Measurements from ENCODE around the gene IRGC.

Gene IRGC

GRCh38 chr19:43718627-43719377 is 2.9 kb downstream of the IRGC start:
- no peak for TF ChIP-seq RARB (CRISPR knock-in tag; IDR thresholded peaks at IDR 0.05)
- no peak for TF ChIP-seq ZNF8 (CRISPR knock-in tag; IDR thresholded peaks at IDR 0.05)
- no peak for TF ChIP-seq TOX (CRISPR knock-in tag; IDR thresholded peaks at IDR 0.05; ENCODE audit: borderline replicate concordance)
- TF ChIP-seq TCF4 (CRISPR knock-in tag; IDR thresholded peaks at IDR 0.05; ENCODE audit: borderline replicate concordance), result no peak
- TF ChIP-seq ESRRG (CRISPR knock-in tag; IDR thresholded peaks at IDR 0.05), result no peak
- TF ChIP-seq ZNF70 (CRISPR knock-in tag; IDR thresholded peaks at IDR 0.05), result no peak
- no peak for TF ChIP-seq ZNF565 (CRISPR knock-in tag; conservative IDR thresholded peaks at IDR 0.05; ENCODE audit: low read depth)
- no peak for TF ChIP-seq BACH2 (CRISPR knock-in tag; IDR thresholded peaks at IDR 0.05; ENCODE audit: borderline replicate concordance)
- TF ChIP-seq CREB5 (CRISPR knock-in tag; IDR thresholded peaks at IDR 0.05; ENCODE audit: low read depth), result no peak
- no peak for TF ChIP-seq ARNTL (CRISPR knock-in tag; IDR thresholded peaks at IDR 0.05; ENCODE audit: borderline replicate concordance, low read depth)
- TF ChIP-seq GLIS3 (CRISPR knock-in tag; IDR thresholded peaks at IDR 0.05), result no peak
- TF ChIP-seq ISL1 (CRISPR knock-in tag; IDR thresholded peaks at IDR 0.05), result no peak
- no peak for ATAC-seq

- TF ChIP-seq ZNF8 (CRISPR knock-in tag; IDR thresholded peaks at IDR 0.05) (no peak), ZNF70 (CRISPR knock-in tag; IDR thresholded peaks at IDR 0.05) (no peak), PPARA (CRISPR knock-in tag; IDR thresholded peaks at IDR 0.05; ENCODE audit: borderline replicate concordance) (no peak), TOX (CRISPR knock-in tag; IDR thresholded peaks at IDR 0.05; ENCODE audit: borderline replicate concordance) (no peak), ZNF565 (CRISPR knock-in tag; conservative IDR thresholded peaks at IDR 0.05; ENCODE audit: low read depth) (no peak), ZC3H10 (CRISPR knock-in tag; IDR thresholded peaks at IDR 0.05) (no peak), OSR1 (CRISPR knock-in tag; IDR thresholded peaks at IDR 0.05) (no peak), ZFP30 (CRISPR knock-in tag; IDR thresholded peaks at IDR 0.05) (no peak), ESRRG (CRISPR knock-in tag; IDR thresholded peaks at IDR 0.05) (no peak), BACH2 (CRISPR knock-in tag; IDR thresholded peaks at IDR 0.05; ENCODE audit: borderline replicate concordance) (no peak), ZFP3 (CRISPR knock-in tag; IDR thresholded peaks at IDR 0.05) (no peak), CSDC2 (CRISPR knock-in tag; IDR thresholded peaks at IDR 0.05) (no peak), PATZ1 (CRISPR knock-in tag; IDR thresholded peaks at IDR 0.05; ENCODE audit: borderline replicate concordance) (no peak)
- no peak for ATAC-seq
Measured at GRCh38 chr19:43719378-43719868, 3.5 kb downstream of the IRGC start.

GRCh38 chr19:43719918-43720317 is 4.0 kb downstream of the IRGC start:
- no peak for TF ChIP-seq PPARA (CRISPR knock-in tag; IDR thresholded peaks at IDR 0.05; ENCODE audit: borderline replicate concordance)
- no peak for TF ChIP-seq CSDC2 (CRISPR knock-in tag; IDR thresholded peaks at IDR 0.05)
- TF ChIP-seq SNAI2 (CRISPR knock-in tag; IDR thresholded peaks at IDR 0.05), result no peak
- TF ChIP-seq TCF4 (CRISPR knock-in tag; IDR thresholded peaks at IDR 0.05; ENCODE audit: borderline replicate concordance), result no peak
- TF ChIP-seq ZFP30 (CRISPR knock-in tag; IDR thresholded peaks at IDR 0.05), result no peak
- TF ChIP-seq CREB5 (CRISPR knock-in tag; IDR thresholded peaks at IDR 0.05; ENCODE audit: low read depth), result no peak
- TF ChIP-seq OSR1 (CRISPR knock-in tag; IDR thresholded peaks at IDR 0.05), result no peak
- no peak for ATAC-seq

GRCh38 chr19:43720936-43721335 is 5.1 kb downstream of the IRGC start:
- TF ChIP-seq ZFP3 (CRISPR knock-in tag; IDR thresholded peaks at IDR 0.05) (no peak), ESRRG (CRISPR knock-in tag; IDR thresholded peaks at IDR 0.05) (no peak), OSR1 (CRISPR knock-in tag; IDR thresholded peaks at IDR 0.05) (no peak), PPARA (CRISPR knock-in tag; IDR thresholded peaks at IDR 0.05; ENCODE audit: borderline replicate concordance) (no peak), ARNTL (CRISPR knock-in tag; IDR thresholded peaks at IDR 0.05; ENCODE audit: borderline replicate concordance, low read depth) (no peak), ZNF8 (CRISPR knock-in tag; IDR thresholded peaks at IDR 0.05) (no peak), PATZ1 (CRISPR knock-in tag; IDR thresholded peaks at IDR 0.05; ENCODE audit: borderline replicate concordance) (no peak), CREB5 (CRISPR knock-in tag; IDR thresholded peaks at IDR 0.05; ENCODE audit: low read depth) (no peak), ZFP30 (CRISPR knock-in tag; IDR thresholded peaks at IDR 0.05) (no peak), CSDC2 (CRISPR knock-in tag; IDR thresholded peaks at IDR 0.05) (no peak), ZNF565 (CRISPR knock-in tag; conservative IDR thresholded peaks at IDR 0.05; ENCODE audit: low read depth) (no peak), GLIS3 (CRISPR knock-in tag; IDR thresholded peaks at IDR 0.05) (no peak), BACH2 (CRISPR knock-in tag; IDR thresholded peaks at IDR 0.05; ENCODE audit: borderline replicate concordance) (no peak), ISL1 (CRISPR knock-in tag; IDR thresholded peaks at IDR 0.05) (no peak), RARB (CRISPR knock-in tag; IDR thresholded peaks at IDR 0.05) (no peak), SNAI2 (CRISPR knock-in tag; IDR thresholded peaks at IDR 0.05) (no peak), ZC3H10 (CRISPR knock-in tag; IDR thresholded peaks at IDR 0.05) (no peak)
- no peak for ATAC-seq
